Astrocyte of the spinal cord (primary cell): ENCODE results near the gene GREB1L.

Experiments used
- DNase-seq: peaks from one replicate; pipeline ENCODE4 v3.0.0; 2011; ENCODE audit warnings: low read depth, low spot score
- H3K4me3 ChIP-seq: 2 replicates; pipeline ENCODE4 v1.5.1; 2011; ENCODE audit warnings: low read depth, mild to moderate bottlenecking, low read length, moderate library complexity
- CTCF ChIP-seq: IDR thresholded peaks from 2 replicates; pipeline ENCODE4 v1.5.1; 2012; ENCODE audit warnings: low read depth, mild to moderate bottlenecking, low read length, inconsistent platforms
- in situ Hi-C: cut with HindIII; loops from 2 replicates; pipeline ENCODE4 v1.10.0; 2017; ENCODE audit warnings: low sequenced_read_pairs

The GREB1L gene

GRCh38 chr18:21316296-21316695 lies 74.3 kb downstream of the GREB1L start:
- no peak overlapping the region for H3K4me3 ChIP-seq
- in situ Hi-C loops = no loop called here
- DNase-seq = no peak
- no peak for TF ChIP-seq CTCF

- H3K4me3 ChIP-seq = no peak overlapping the region
- in situ Hi-C loops = no loop called here
- no peak for TF ChIP-seq CTCF
- no peak for DNase-seq
These were observed 79.7 kb downstream of the GREB1L start for GRCh38 chr18:21321711-21322110.

- in situ Hi-C loops = no loop called here
- no peak for TF ChIP-seq CTCF
- no peak for DNase-seq
- H3K4me3 ChIP-seq = no peak overlapping the region
These were observed 85.1 kb downstream of the GREB1L start for GRCh38 chr18:21327101-21327500.

GRCh38 chr18:21330122-21330701 lies 88.2 kb downstream of the GREB1L start:
- DNase-seq = peak; percentile 84
- H3K4me3 ChIP-seq = no peak overlapping the region
- in situ Hi-C loops = no loop called here
- TF ChIP-seq CTCF = no peak

GRCh38 chr18:21331065-21331464 lies 89.0 kb downstream of the GREB1L start:
- TF ChIP-seq CTCF = no peak
- DNase-seq = no peak
- H3K4me3 ChIP-seq = no peak overlapping the region
- in situ Hi-C loops = no loop called here

GRCh38 chr18:21335927-21336488 lies 94.0 kb downstream of the GREB1L start:
- in situ Hi-C loops = no loop called here
- no peak for TF ChIP-seq CTCF
- no peak overlapping the region for H3K4me3 ChIP-seq
- DNase-seq = no peak
